RWPE1 (cell line): ENCODE results near the gene HCN2.
A peak's percentile ranks its signal among the peaks of the same experiment; 100 is the strongest.

Experiments
- CTCF ChIA-PET: fragments of 350-600 bp; sonication (Branson Sonifier 250); formaldehyde crosslinking; extraction: SDS; loops from one replicate; lab custom pipeline; 2021; lab: Yijun Ruan, JAX
- POLR2A ChIA-PET: fragments of 400-600 bp; formaldehyde crosslinking; extraction: SDS; loops from one replicate; lab custom pipeline; 2020; ENCODE audit warnings: antibody characterized with exemption; ENCODE audit not compliant: low non-redundant PET; lab: Yijun Ruan, JAX
- DNase-seq: peaks from one replicate; pipeline ENCODE4 v3.0.0; 2012; ENCODE audit warnings: low spot score
- H3K27ac ChIP-seq: fragments of 450-650 bp; 2 replicates; pipeline ENCODE4 v1.5.1; 2017
- TF ChIP-seq, protein P1 (sequence below): fragments of 450-650 bp; conservative IDR thresholded peaks from 2 replicates; pipeline ENCODE4 v1.5.1; 2017; ENCODE audit warnings: low read depth, mild to moderate bottlenecking

The HCN2 gene

DNA sequence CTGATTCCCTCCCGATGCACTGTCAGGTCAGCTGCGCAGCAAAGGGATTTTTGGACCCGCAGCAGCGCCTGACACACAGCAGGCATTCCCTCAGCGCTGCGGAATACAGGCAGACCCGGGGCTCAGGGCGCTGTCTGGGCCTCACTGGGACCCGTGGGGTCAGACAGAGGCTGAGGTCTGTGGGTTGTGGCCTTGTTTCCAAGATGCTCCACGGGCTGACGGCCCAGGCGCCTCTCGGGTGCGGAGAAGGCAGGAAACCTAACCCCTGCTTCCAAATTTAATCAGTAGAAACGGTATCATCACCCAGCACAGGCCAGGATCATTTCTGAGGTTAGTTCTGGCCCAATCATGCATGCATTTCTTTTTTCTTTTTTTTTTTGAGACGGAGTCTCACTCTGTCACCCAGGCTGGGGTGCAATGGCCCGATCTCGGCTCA is 74.0 kb downstream of the HCN2 start:
- TF ChIP-seq, protein P1, sequence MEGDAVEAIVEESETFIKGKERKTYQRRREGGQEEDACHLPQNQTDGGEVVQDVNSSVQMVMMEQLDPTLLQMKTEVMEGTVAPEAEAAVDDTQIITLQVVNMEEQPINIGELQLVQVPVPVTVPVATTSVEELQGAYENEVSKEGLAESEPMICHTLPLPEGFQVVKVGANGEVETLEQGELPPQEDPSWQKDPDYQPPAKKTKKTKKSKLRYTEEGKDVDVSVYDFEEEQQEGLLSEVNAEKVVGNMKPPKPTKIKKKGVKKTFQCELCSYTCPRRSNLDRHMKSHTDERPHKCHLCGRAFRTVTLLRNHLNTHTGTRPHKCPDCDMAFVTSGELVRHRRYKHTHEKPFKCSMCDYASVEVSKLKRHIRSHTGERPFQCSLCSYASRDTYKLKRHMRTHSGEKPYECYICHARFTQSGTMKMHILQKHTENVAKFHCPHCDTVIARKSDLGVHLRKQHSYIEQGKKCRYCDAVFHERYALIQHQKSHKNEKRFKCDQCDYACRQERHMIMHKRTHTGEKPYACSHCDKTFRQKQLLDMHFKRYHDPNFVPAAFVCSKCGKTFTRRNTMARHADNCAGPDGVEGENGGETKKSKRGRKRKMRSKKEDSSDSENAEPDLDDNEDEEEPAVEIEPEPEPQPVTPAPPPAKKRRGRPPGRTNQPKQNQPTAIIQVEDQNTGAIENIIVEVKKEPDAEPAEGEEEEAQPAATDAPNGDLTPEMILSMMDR, result no peak
- POLR2A ChIA-PET, result interaction anchor here (1.4 kb wide), 1 partner anchor 14 kb away, joined by 3 read pairs; no protein-coding TSS in a partner anchor
- no peak for DNase-seq
- CTCF ChIA-PET, result interaction anchor here (0.8 to 1.7 kb wide), 2 partner anchors 13 to 70 kb away, joined by 3 to 7 read pairs; no protein-coding TSS in a partner anchor
- H3K27ac ChIP-seq, result peak overlapping the region; percentile 99

DNA sequence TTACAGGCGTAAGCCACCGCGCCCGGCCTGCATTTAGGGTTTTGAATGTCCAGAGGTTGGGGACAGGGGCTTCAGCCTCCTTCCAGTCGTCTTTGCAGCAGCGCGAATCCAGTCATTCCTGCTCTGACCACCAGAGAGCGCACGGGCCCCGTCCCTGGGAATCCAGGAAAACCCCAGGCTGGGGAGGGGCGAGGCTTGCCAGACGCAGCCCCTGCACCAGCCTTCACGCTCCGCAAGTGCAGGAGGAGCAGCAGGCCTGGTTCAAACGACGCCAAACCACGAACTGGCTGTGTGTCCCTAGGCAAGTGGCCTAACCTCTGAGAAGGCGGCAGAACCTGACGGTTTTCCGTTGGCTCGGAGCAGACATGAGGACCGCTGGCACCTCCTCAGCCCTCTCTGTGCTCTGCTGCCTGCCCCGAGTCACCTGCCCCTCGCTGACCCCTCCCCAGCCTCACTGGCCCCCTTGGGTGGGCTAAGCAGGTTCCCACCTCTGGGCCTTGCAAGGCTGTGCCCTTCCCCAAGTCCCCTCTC is 75.3 kb downstream of the HCN2 start:
- POLR2A ChIA-PET, result no interaction called here

More for the DNA sequence above, 75.3 kb downstream of the HCN2 start:
- peak overlapping the region; percentile 99 for H3K27ac ChIP-seq
- CTCF ChIA-PET, result no interaction called here
- DNase-seq, result peak; percentile 78
- TF ChIP-seq, protein P1, result peak; percentile 95
